Fibroblast of mammary gland (primary cell): ENCODE results near the gene RTCB.

Experiments used
- DNase-seq: peaks from one replicate; pipeline ENCODE4 v3.0.0-alpha.2; 2010; ENCODE audit warnings: low read depth
- H3K4me3 ChIP-seq: 2 replicates; pipeline ENCODE4 v1.5.1; 2011; ENCODE audit warnings: low read depth, mild to moderate bottlenecking, low read length, moderate library complexity; ENCODE audit not compliant: control insufficient read depth
- TF ChIP-seq, protein P1 (sequence below): conservative IDR thresholded peaks from 2 replicates; pipeline ENCODE4 v1.5.1; 2011; ENCODE audit warnings: low read depth, low read length, inconsistent platforms; ENCODE audit not compliant: control insufficient read depth, insufficient read depth

Gene RTCB

GRCh38 chr22:32411829-32412592 is at the start of gene RTCB:
RTCB (minus strand) TSS chr22:32412247; CDS start chr22:32412156, 91 bp downstream.
- TF ChIP-seq, protein P1, sequence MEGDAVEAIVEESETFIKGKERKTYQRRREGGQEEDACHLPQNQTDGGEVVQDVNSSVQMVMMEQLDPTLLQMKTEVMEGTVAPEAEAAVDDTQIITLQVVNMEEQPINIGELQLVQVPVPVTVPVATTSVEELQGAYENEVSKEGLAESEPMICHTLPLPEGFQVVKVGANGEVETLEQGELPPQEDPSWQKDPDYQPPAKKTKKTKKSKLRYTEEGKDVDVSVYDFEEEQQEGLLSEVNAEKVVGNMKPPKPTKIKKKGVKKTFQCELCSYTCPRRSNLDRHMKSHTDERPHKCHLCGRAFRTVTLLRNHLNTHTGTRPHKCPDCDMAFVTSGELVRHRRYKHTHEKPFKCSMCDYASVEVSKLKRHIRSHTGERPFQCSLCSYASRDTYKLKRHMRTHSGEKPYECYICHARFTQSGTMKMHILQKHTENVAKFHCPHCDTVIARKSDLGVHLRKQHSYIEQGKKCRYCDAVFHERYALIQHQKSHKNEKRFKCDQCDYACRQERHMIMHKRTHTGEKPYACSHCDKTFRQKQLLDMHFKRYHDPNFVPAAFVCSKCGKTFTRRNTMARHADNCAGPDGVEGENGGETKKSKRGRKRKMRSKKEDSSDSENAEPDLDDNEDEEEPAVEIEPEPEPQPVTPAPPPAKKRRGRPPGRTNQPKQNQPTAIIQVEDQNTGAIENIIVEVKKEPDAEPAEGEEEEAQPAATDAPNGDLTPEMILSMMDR: no peak
- H3K4me3 ChIP-seq: peak within 1 kb of the TSS; percentile 98
- peak; percentile 94 for DNase-seq

DNA sequence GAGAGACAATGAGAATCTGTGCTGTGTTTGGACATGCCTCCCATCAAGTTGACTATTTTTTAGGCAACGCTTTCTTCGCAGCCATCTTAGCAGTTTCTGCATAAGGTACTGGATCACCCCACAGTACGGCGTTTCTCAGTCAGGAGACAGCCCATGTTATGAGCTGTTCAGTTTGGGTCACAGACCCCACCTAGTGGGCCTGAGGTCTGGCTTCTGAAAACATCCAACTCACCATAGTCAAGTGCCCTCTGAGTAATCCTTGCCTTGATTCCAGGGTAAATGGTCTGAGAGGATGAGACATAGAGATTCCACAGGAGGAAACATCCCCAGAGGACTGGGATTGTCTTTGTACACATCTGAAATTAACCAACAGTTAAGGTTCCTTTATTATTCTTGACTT is 45.0 kb upstream of the RTCB start:
- TF ChIP-seq, protein P1: no peak
- no peak overlapping the region for H3K4me3 ChIP-seq
- DNase-seq: peak; percentile 40

GRCh38 chr22:32448980-32449379 is 36.9 kb upstream of the RTCB start:
- no peak for DNase-seq
- TF ChIP-seq, protein P1: no peak
- H3K4me3 ChIP-seq: no peak overlapping the region

- H3K4me3 ChIP-seq: no peak overlapping the region
- peak; percentile 47 for DNase-seq
- TF ChIP-seq, protein P1: no peak
Observed at GRCh38 chr22:32446321-32446720, 34.3 kb upstream of the RTCB start.

GRCh38 chr22:32444068-32444467 is 32.0 kb upstream of the RTCB start:
- no peak overlapping the region for H3K4me3 ChIP-seq
- TF ChIP-seq, protein P1: peak; percentile 4
- peak; percentile 2 for DNase-seq

- no peak for DNase-seq
- TF ChIP-seq, protein P1: no peak
- no peak overlapping the region for H3K4me3 ChIP-seq
Observed at GRCh38 chr22:32430352-32430751, 18.3 kb upstream of the RTCB start.
